ENCODE data around the gene IFNW1. TPM values are rescaled to one million over a fixed set of nuclear protein-coding genes. Genes with fewer than 3 reads are reported as not detected.

Gene IFNW1
- polyA plus RNA-seq, 10 donors, result not detected

- DNase-seq, result peak; percentile 70 to 79 (median 74)
Observed at GRCh38 chr9:21110708-21111576, 30.7 kb downstream of the IFNW1 start.

GRCh38 chr9:21104787-21105186, 36.8 kb downstream of the IFNW1 start:
- DNase-seq, result no peak

DNA sequence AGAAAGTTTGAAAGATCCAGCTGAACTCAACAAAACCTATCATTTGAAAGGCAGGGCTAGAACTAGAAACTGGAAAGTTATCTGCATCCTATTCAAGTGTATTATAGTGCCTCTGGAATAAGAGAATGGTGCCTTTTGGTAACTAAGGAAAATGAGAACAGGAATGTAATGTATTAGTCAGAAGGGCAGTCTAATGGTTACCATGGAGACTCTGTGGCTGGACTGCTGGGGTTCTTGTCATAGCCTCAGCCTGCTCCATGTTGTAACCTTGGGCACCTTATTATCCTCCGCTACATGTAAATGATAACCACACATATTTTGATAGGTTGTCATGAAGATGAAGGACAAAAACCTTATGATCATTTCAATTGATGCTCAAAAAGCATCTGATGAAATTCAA, 39.3 kb downstream of the IFNW1 start:
- DNase-seq, result no peak

- no peak for DNase-seq
Observed at GRCh38 chr9:21097817-21098216, 43.8 kb downstream of the IFNW1 start.

GRCh38 chr9:21096901-21097255, 44.8 kb downstream of the IFNW1 start:
- no peak for DNase-seq

DNA sequence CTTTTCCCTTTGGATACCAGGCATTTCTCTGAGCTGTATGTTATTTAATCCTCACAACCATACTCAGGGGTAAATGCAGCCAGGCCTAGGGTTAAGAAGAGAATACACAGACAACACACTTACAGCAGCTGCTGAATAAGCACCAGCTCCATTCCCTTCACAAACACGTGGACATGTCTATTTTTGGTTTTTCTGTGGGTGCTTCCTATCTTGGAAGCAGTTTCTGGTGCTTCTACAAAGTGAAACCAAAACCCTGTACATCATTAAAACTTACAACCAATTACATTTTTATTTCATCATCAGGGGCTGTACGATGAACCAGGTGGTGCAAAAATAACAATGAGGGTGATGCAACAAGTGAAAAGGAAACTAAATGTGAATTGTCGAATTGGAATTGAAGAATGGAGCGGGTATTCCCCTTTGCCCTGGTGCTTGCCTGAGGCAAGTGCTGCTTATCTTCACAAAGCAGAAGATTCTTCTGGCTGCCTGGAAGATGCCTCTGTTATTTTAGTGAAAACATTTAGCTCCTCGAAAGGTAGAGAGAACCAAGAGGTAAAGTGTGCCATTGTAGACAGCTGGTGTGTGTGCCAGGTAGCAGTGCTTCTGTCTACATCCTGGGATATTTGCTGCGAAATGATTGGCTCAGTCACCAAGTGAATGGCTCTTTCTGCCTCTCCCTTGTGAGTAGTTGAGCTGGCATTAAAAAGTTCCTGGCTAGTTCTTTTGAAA, 45.3 kb downstream of the IFNW1 start:
- peak in 2 of 3 donors; percentile 14 to 36 for DNase-seq

DNA sequence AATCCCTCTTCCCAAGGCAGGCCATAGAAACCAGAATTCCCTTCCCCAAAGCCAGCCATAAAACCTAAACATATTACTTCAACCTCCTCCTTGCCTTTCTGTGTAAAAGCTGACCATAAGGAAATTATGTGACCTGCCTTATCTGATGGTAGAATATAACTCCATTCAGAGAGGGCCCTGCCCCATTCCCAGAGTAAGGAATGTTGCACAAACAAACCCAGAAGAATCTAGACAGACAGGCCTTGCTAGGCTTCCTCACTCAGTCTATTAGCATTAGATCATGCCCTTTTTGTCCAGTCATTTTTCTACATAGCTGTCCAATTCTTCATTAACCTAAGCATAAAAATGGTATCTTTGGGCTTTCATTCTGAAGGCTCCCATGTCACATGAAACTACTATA, 46.1 kb downstream of the IFNW1 start:
- no peak for DNase-seq

Other genes starting within 250 kb of the IFNW1 start
- gene HACD4, start 110.2 kb downstream of the IFNW1 start, polyA plus RNA-seq (ENCODE audit: insufficient read length in 10 of 10), result 1 to 10 TPM; 1.2 to 3.4 (median 2.1) TPM
- not detected for gene IFNB1, start 63.9 kb downstream of the IFNW1 start, polyA plus RNA-seq (ENCODE audit: insufficient read length in 10 of 10)
- gene IFNA21, start 24.8 kb upstream of the IFNW1 start, polyA plus RNA-seq (ENCODE audit: insufficient read length in 10 of 10), result not detected
- gene IFNA4, start 45.8 kb upstream of the IFNW1 start, polyA plus RNA-seq (ENCODE audit: insufficient read length in 10 of 10), result not detected
- not detected for gene IFNA7, start 60.4 kb upstream of the IFNW1 start, polyA plus RNA-seq (ENCODE audit: insufficient read length in 10 of 10)
- gene IFNA10, start 65.3 kb upstream of the IFNW1 start, polyA plus RNA-seq (ENCODE audit: insufficient read length in 10 of 10), result not detected
- gene IFNA16, start 75.5 kb upstream of the IFNW1 start, polyA plus RNA-seq (ENCODE audit: insufficient read length in 10 of 10), result not detected
- not detected for gene IFNA17, start 86.4 kb upstream of the IFNW1 start, polyA plus RNA-seq (ENCODE audit: insufficient read length in 10 of 10)
- gene IFNA14, start 98.2 kb upstream of the IFNW1 start, polyA plus RNA-seq (ENCODE audit: insufficient read length in 10 of 10), result not detected
- not detected for gene IFNA5, start 163.5 kb upstream of the IFNW1 start, polyA plus RNA-seq (ENCODE audit: insufficient read length in 10 of 10)
- 10 to 100 TPM; 21.1 to 29.9 (median 25.3) TPM for gene KLHL9, start 193.6 kb upstream of the IFNW1 start, polyA plus RNA-seq (ENCODE audit: insufficient read length in 10 of 10)
- gene IFNA6, start 209.1 kb upstream of the IFNW1 start, polyA plus RNA-seq (ENCODE audit: insufficient read length in 10 of 10), result not detected
- not detected for gene IFNA13, start 226.2 kb upstream of the IFNW1 start, polyA plus RNA-seq (ENCODE audit: insufficient read length in 10 of 10)
- not detected for gene IFNA2, start 243.6 kb upstream of the IFNW1 start, polyA plus RNA-seq (ENCODE audit: insufficient read length in 10 of 10)

Data from muscle of back (tissue), 11 donors.